Cerebellar nuclear complex (tissue), 1 donor: ENCODE measurements around the gene C2CD5.
"Not testable (repeated sequence)": the region's sequence is repeated elsewhere in the genome, so short reads cannot be mapped to it uniquely, and the experiment has no call there.

Source experiments
- DNase-seq, 2 experiments: peaks; one replicate each; lab custom pipeline; 2025; lab: John Stamatoyannopoulos, UW

Gene C2CD5

DNA sequence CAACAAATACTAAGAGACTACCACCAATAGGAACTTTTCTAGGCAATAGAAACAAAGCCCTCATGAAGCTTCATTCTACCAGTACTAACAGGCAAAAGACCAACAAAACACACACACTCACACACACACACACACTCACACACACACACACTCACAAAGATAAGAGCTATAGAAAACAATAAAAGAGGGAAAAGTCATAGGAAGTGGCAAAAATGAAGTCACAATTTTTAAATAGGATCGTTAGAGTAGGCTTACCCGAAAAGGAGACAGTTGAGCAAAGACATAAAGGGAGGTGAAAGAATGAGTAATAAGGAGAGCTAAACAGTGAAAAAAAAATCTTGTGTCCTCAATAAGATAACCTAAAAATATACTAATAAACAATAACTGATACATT is 66.5 kb downstream of the C2CD5 start:
- DNase-seq: no peak

DNA sequence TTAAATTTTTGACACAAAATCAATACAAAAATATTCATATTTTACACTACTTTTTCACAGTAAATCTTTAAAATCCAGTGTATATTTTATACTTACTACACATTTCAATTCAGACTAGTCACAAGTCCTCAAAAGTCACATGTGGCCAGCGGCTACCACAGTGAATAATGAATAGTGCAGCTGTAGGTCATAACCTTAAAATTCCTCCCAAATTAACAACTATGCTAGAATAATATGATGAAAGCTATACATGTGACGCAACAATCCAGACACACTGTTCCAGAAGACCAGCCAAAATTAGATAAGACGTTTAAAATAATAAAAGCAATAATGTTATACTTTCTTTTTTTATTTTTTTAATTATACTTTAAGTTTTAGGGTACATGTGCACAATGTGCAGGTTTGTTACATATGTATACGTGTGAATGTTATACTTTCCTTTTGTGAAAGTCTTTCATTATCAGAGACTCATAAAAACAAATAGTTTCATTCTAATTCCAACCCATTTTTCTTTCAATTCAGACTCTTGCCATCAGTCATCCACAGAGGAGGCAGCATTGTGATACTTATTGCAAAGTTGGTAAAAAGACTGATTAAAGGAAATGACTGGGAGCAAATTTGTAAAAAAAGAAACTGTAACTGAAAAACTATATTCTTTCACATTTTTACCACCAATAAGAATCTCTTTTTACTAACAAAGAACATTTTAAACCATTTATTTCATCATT is 67.0 kb downstream of the C2CD5 start:
- no peak for DNase-seq

DNA sequence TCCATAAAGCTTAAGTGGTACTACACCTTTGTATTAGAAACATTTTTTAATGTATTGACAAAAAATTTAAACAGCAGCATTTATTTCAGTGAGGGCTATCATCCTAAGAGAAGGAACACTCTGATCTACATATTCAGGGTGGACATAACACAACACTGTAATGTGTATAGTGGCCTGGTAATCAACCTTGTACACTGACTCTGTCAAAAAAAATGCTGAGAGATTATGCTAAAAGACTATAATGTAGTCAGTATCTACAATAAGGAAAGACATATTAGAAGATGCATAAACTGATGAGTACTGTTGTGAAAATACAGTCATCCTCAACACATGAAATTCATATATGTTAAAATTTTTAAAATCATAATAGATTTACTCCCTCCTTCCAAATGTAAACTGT is 68.2 kb downstream of the C2CD5 start:
- DNase-seq: no peak

DNA sequence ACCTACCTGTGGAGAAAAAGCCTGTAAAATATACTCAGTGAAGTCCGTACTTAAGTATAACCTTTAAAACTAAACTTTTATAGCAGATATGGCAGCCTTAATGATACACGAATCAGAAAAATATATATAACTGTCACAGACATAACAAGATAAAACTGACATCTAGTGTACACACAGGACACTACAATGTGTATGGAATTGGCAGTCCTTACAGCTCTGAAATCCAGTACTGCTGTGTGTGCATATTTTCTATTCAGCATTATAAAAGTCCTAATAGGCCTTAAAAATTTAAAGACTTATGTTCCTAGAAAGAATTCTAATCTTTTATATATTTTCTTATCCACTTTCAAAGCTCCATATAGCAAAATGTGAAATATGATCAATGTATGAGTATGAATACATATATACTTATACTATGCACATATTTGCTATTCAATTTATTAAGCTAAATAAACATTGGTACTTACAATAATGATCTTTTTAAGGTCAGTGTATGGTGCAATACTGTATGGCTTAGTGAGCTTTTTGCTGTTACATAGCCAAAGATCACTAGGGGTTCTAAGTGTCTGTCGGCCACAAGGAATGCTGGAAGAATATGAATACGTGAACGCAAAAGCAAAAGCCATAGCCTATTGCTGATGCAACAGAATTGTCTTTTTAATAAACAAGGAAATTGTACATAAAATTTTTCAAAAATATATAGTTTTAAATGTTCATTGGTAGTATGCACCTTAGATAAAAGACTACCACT is 69.2 kb downstream of the C2CD5 start:
- no peak for DNase-seq

DNA sequence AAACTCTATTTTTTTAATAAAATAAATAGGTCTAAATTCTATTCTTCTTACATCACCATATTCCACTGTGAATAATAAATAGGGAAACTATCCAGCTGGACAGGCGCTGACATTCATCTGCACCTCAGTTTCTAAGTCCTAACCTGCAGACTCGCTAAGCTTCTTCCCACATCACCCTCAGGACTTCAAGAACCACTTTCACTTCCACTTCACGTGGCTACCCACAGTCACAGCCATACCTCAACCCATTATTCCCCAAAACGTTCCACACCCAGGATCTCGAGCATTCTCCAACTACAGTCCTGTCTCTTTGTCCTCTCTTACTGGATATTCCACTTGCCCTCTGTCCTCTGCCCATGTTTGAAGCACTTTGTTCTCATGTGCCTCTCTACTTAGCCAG is 71.1 kb downstream of the C2CD5 start:
- DNase-seq: no peak

DNA sequence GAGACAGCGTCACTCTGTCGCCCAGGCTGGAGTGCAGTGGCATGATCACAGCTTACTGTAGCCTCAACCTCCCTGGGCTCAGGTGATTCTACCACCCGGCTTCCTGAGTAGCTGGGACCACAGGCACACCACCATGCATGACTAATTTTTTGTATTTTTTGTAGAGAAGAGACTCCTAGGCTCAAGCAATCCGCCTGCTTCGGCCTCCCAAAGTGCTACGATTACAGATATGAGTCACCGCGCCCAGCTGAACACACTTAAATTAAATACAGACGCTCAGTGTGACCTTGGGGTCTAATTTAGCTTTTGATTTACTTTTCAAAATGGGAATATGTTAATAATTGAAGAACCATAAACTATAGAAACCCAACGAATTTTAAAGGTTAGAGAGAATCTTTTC is 77.2 kb downstream of the C2CD5 start:
- DNase-seq: no peak

DNA sequence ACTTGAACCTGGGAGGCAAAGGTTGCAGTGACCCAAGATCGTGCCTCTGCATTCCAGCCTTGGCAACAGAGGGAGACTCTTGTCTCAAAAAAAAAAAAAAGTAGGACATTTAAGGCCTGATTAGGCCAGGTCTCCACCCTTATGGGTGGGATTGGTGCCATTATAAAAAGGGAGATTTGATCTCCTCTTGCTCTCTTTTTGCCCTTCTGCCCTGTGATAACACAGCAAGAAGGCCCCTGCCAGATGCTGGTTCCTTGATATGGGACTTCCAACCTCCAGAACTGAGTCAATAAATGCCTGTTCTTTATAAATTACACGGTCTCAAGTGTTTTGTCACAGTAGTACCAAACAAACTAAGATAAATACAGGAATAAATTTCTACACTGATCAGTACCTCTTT is 81.0 kb downstream of the C2CD5 start:
- no peak for DNase-seq

DNA sequence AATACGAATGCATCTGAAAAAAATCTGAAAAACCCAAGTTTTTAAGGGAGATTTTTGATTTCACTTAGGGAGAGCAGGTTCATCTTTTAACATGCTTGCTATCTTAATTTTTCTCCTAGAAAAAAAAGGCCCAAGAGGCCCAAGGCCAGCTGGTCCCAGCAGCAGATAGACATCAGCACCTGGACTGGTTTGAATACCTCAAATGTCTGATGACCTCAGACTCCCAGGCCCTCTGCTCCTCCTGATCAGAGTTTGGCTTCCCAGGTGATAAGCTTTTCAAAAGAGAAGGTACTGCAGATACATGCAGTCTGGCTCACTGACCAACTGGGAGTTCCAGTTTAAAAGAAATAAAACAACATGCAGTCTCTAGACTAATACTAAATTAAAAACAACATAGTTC is 82.6 kb downstream of the C2CD5 start:
- no peak for DNase-seq

DNA sequence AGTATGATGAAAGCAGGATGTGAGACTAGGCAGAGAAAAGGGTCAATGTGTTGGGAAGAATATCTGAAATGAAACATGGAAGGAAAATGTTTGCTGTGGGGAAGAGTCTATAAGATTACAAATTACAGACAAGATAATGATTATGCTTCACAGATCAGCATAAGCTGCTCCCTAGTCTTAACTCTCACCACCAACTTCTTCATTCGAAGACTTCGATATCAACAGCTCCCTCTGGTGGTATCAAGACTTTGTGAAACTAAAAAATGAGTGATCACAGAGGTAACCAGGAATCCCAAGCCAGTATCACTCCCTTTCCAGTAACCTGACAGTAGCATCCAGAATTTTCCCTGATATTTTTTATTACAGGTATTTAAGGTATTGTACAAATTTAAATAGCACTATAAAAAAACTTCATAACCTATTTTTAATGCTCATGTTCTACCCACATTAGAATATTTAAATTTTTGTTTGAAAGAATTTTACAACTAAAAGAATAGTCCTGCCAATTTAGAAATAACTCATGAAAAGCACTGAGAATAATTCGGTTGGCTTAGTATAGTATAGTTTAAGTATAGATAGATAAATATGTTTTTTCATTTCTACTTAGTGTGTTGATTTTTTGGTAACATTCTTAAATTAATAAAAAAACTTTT is 84.4 kb downstream of the C2CD5 start:
- DNase-seq: no peak

DNA sequence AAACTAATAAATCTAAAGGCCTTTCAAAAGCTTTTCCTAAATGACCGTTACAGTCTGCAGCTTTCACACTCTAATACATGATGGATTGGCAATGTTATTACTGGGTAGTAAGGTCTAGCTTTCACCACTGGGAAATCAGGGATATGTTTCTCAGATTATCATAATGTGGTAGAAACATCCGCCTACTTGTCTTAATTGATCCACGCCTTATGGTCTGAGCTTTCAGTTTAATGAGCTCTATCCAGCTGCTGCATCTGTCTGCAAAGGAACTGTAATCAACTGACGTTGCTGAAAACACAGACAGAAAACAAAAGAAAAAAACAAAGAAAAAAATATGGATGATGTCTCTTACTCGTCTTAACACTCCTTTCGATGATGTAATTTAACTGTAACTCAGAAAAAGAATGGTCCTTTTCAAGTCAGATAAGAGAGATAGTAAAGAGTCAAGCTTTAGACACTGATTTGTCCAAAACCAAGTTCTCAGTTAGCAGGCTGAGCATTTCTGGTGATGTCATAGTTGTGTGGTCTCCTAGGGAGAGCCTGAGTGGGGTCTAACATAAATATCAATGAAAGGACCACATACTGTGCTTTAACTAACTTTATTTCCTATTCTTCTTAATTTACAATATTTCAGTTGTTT is 85.9 kb downstream of the C2CD5 start:
- no peak for DNase-seq

DNA sequence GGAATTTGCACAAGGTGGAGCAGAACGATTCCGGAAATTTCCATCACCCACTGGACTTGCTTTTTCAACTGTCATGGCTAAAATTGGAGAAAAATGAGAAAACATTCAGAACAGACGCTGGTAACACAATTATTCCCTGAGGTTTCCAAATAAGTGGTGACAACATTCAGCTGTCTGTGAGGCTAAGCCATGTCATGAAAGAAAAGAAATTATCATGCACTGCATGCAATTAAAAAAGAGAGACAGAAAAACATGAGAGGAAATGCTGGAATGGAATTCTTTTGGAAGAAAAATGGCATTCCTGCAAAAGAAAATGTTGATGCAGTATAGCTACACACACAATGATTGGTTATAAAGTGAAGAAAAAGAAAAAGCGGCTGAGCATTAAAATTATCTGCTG is 87.3 kb downstream of the C2CD5 start:
- DNase-seq: no peak

DNA sequence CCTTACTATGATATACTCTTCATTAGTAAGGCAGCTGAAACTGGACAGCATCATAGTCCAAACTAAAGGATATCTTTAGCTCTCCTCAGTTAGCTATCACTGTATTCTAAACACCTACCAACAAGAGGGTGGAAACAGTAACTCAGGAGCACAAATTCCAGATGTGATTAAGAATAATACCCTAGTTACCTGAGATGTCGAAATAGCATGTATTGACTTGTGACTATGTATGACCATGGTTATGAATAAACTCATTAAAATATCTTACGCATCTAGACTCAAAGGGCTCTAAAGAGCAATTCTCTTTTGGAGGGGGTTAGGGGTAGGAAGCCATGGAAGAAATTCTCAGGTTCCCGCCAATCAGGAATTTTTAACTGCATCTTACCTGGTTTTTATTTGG is 90.8 kb downstream of the C2CD5 start:
- DNase-seq: no peak

DNA sequence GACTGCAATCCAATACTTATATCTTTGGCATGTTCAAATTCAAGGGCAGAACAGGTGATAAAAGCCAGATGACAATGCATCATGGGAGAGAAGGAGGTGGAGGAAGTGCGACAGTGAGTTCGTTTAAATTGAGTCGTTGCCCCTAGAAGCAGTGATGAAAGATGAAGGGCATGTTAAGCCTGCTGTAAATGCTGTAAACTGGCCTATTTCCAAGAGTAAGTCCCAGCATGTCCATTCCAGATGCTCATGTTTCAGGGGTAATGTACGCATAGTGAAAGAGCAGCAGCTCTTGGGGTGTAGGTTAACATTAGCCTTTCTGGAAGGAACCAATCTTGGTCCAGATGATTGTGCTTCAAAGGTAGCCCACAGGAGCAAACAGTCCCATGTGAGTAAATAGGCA is 97.1 kb downstream of the C2CD5 start:
- no peak for DNase-seq

DNA sequence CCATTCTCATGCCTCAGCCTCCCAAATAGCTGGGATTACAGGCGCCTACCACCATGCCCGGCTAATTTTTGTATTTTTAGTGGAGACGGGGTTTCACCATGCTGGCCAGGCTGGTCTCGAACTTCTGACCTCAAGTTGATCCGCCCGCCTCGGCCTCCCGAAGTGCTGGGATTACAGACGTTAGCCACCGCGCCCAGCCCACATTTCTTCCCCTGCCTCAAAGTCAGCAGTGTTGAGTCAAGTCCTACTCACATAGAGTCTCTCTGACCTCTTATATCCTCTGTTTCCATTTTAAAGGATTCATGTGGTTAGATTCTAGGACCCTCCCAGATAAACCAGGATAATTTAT is 100.1 kb downstream of the C2CD5 start:
- not testable (repeated sequence) for DNase-seq

DNA sequence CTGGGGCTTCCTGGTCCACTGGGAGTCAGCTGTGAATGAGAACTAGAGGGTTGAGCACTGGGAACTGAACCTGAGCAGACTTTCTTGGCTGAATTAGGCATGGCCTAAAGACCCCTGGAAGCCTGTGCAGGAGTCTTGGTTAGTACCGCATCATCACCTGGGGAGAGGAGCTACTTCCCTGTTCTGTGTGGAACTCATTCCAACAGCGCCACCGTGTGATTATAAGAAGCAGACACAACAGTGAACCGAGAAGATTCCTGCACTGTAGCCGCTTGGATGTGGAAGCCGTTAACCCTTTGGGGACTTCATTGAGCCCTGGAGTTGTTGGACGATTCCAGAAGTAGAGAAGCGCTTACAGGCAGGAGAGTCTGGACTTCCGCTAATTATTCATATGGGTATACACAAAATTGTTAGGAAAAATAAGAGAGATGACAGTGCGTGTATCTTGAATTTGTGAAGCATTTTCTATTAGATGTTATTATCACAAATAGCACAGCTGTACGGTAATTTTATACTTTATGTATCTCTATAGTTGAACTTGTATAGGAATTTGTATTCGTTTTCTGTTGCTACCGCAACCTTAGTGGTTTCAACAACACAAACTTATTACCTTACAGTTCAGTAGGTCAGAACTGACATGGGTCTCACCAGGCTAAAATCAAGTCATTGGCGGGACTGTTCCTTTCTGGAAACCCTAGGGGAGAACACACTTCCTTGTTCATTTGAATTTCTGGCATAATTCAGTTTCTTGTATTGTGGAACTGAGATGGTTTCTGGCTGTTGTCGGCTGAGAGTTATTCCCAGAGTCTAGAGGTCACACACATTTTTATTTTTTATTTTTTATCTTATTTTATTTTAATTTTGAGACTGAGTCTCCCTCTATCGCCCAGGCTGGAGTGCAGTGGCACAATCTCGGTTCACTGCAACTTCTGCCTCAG is 100.7 kb downstream of the C2CD5 start:
- peak in 1 of 2 experiments; percentile 40 for DNase-seq

DNA sequence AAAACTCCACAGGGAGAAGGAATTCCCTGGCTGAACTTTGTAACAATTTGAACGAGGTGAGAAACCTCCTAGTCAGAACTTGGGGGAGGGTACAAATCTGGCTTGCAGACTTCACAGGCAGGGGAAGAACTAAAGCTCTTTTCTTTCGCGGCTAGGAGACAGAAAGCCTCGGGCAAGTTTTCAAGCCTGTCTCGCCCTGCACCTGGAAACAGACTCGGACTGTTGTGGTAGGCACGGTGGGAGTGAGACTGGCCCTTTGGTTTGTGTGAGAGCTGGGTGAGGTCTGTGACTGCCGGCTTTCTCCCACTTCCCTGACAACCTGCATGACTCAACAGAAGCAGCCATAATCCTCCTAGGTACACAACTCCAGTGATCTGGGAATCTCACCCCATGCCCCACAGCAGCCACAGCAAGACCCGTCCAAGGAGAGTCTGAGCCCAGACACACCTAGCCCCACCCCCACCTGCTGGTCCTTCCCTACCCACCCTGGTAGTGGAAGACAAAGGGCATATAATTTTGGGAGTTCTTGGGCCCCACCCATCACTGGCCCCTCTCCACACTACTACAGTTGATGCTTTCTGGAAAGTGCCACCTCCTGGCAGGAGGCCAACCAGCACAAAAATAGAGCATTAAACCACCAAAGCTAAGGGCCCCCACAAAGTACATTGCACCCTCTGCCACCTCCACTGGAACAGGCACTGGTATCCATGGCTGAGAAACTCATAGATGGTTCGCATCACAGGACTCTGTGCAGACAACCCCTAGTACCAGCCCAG is 107.1 kb downstream of the C2CD5 start:
- no peak for DNase-seq

DNA sequence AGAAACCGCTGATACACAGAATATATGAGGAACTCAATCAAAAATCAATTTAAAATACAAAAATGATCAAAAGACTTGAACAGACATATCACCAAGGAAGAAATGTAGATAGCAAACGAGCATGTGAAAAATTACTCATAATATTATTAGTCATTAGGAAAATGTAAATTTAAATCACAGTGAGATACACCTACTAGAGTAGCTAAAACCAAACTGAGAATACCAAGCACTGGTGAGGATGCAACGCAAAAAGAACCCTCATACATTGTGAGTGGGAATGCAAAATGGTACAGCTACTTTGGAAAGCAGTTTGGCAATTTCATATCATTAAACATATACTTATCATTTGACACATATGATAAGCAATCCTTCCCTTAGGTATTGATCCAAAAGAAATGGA is 108.8 kb downstream of the C2CD5 start:
- DNase-seq: no peak

DNA sequence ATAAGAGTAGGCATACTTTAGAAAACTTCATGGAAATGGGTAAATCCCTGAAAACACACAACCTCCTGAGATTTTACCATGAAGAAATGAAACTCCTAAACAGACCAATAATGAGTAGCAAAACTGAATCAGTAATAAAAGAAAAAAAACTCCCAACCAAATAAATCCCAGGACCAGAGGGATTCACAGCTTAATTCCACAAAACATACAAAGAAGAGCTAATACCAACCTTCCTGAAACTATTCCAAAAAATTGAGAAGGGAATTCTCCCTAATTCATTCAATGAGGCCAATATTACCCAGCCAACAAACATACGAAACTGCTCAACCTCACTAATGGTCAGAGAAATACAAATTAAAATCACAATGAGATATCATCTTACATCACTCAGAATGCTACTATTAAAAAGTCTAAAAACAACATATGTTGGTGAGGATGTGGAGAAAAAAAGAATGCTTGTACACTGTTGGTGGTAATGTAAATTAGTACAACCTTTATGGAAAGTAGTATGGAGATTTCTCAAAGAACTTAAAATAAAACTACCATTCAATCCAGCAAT is 112.6 kb downstream of the C2CD5 start:
- no peak for DNase-seq

DNA sequence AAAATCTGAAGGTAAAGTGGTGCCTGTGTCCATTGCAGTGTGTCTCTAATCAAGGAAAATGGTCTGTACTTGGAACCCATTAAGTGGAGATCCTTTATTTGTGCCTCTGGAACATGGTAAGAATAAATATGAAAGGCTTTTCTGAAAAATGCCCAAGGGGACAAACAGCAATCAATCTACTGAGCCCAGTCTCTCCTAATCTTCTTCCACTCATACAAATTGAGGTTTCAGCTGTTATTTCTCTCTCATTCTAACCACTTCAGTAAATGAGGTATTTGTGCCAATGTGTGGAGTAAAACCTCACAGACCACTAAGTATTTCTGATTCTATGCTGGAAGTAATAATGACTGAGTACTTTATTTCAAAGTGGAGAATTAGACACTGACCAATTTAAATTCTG is 127.5 kb downstream of the C2CD5 start:
- DNase-seq: no peak
